GM10266 (cell line): ENCODE results near the gene SPRYD3.

Experiments
- DNase-seq: peaks from one replicate; pipeline ENCODE4 v3.0.0; 2012; ENCODE audit errors: extremely low spot score
- TF ChIP-seq, protein P1 (sequence below): IDR thresholded peaks from 2 replicates; pipeline ENCODE4 v1.5.1; 2012; ENCODE audit warnings: mild to moderate bottlenecking, low read depth; ENCODE audit not compliant: control insufficient read depth, insufficient read depth; ENCODE audit errors: missing control alignments

SPRYD3 gene

DNA sequence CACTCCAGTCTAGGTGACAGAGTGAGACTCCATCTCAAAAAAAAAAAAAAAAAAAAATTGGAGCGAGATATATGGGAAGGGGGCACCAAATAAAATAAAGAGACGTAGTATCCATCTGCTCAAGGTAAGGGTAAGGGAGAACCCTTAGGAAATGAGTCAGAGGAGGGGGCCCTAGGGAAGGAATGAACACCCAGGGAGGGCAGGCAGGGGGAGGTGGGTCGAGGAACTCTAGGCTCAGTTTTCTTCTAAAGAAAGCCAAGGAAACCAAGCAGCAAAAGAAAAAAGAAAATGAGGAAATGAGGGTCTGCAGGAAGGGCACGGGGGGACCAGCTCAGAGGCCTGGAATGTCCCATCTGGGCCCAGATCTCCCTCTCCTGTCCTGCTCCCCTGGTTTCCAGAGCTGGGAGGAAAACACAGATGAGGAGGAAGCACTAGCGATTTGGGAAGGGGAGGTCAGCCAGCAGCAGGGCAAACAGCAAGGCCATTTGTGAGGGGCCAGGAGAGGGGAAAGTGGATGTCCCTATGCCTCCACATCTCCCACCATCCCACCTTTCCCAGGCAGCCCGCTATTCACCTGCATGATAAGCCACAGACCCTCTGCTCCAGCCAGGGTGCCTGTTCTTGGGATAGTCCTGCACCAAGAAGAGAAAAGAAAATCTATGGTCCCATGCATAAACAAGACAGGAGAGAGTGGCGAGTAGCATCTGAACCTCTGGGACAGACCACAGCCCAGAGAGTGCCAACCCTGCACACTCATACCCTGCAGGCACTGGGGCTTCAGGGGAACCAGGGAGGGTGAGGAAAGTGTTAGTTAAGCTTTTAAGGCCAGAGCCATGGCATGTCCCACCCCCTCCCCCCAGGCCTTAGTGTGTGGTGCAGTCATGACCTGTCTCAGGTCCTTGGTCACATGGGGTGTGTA, 11.9 kb downstream of the SPRYD3 start:
- TF ChIP-seq, protein P1, sequence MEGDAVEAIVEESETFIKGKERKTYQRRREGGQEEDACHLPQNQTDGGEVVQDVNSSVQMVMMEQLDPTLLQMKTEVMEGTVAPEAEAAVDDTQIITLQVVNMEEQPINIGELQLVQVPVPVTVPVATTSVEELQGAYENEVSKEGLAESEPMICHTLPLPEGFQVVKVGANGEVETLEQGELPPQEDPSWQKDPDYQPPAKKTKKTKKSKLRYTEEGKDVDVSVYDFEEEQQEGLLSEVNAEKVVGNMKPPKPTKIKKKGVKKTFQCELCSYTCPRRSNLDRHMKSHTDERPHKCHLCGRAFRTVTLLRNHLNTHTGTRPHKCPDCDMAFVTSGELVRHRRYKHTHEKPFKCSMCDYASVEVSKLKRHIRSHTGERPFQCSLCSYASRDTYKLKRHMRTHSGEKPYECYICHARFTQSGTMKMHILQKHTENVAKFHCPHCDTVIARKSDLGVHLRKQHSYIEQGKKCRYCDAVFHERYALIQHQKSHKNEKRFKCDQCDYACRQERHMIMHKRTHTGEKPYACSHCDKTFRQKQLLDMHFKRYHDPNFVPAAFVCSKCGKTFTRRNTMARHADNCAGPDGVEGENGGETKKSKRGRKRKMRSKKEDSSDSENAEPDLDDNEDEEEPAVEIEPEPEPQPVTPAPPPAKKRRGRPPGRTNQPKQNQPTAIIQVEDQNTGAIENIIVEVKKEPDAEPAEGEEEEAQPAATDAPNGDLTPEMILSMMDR, result no peak

DNA sequence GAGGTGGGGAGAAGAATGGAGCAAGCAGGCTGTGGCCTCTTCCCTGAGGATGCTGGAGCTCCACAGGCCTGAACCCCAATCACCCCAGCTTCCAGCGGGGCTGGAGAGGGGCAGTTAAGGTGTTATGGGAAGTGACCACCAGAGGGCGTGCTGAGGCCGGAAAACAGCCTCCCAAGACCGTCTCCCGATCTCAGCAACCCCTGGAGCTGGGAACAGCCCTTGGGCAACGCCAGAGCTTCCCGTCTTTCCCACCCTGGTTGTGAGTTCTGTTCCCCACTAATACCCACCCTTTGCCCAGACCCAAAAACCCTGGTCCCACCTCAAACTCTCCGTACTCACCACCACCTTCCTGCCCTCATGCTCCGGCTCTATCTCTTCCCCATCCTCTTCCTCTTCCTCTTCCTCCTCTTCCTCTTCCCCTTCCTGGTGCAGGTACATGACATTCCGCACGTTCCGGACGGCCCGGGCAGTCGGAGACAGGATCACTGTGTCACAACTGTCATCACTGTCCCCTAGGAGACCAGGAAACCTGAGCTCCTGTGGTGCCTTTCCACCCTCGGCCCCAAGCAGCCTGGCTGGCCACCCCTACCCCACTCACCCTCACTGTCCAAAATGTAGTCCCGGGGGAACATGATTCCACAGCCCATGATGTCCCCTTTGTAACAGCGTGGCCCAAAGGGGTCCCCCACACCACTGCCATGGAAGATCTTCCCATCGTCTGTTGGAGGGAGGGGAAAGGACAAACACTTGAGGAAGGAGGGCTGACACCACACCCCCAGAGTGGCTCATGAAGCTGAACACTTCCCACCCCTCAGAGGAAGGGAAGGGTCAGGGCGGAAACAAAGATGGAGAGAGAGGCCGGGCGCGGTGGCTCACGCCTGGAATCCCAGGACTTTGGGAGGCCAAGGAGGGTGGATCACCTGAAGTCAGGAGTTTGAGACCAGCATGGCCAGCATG, 12.9 kb downstream of the SPRYD3 start:
- peak; percentile 82 for DNase-seq
- TF ChIP-seq, protein P1, result peak; percentile 86

More for the DNA sequence above, 11.9 kb downstream of the SPRYD3 start:
- no peak for DNase-seq

DNA sequence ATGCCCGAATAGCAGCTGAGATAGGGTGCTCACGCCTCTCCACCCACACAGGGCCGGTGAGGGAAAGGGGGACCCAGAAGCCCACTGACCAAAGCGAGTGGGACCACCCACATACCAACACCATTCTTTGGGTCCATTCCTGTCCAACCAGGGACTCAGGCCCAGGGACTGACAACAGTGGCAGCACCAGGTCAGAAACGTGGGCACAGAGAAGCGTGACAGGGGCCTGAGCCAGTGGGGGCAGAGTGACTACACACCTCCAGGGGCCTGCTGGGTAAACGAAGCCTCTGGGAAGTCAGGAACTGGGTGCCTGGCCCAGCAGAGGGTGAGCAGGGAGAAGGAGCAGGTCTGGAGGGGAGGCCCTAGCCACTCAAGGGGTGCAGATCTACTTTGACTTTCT, 13.7 kb downstream of the SPRYD3 start:
- DNase-seq, result no peak
- TF ChIP-seq, protein P1, result no peak

DNA sequence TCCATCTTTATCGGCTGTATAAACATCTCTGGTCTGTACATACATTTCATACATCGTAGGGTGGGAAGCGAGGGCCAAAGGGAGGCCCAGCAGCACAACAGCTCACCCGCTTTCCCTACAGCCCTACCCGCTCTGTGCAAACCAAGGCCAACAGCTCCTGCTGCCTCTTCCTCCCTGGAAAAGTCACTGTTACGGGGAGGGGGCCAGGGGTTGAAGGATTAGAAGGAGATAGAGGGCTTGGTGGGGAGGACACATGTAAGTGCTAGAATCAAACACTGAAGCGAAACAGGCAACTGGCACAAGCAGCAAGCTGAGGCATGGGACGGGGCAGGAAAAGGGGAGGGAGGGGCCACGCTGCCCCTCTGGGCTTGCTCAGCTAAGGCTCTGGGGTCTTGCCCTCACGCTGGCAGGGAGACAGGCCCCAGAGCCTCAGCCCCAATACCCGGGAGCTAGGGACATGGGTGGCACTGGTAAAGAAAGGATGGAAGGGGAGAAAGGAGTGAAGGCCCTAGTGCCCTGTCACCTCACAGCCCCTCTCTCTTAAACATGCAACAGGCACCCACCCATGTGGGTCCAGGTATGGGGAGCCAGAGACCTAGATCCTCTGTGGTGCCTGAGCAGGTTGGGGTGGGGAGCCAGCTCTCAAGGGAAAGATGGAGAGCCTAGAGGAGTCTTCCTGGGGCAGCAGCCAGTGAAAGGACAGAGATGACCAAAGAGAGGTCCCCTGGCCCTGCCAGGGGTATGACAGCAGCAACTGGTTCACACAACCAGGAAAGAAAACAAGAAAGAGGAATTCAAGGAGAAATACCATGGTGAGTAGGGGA, 14.4 kb downstream of the SPRYD3 start:
- DNase-seq, result no peak

DNA sequence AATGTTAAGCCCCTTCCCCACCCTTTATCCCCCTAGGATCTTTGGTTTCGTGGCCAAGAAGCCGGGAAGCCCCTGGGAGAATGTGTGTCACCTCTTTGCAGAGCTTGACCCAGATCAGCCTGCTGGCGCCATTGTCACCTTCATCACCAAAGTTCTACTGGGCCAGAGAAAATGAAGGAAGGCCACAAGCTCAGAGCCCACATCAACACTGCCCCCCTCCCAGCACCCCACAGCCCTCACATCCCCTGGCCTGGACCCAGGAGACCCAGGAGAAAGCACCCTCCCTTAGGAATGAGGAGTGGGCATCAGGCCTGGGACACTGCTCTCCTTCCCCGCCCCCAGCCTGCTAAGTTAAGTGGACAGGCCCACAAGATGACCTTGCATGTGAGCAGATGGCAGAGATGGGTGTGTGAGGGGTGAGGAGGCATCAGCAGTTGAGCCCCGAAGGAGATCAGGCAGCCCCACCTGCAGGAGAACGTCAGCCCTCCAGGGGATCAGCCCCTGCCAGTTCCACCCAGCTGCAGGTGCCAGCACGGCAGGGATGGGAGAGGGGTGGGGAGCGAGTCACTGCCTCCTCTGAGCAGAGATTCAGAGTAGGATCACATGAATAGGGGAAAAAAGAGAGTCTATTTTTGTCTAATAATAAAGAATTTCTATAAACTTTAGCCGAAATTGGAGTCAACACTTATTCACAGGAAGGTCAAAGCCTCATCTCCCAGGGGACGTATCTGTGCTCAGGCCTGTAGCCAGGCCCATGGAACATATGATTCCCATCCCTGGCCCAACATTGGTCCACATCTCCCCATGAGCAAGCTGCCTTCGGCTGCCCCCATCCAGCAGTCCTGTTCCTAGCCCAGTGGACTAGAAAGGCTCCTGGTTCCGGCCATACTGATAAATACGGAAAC, 15.2 kb downstream of the SPRYD3 start:
- TF ChIP-seq, protein P1, result no peak

More for the DNA sequence above, 14.4 kb downstream of the SPRYD3 start:
- TF ChIP-seq, protein P1, result no peak

More for the DNA sequence above, 15.2 kb downstream of the SPRYD3 start:
- no peak for DNase-seq
